Esophagus muscularis mucosa (tissue), 4 donors: ENCODE results near the gene BPIFB4.

Experiments used
- EP300 ChIP-seq: sonication (generic); formaldehyde crosslinking; IDR thresholded peaks from one replicate; pipeline ENCODE4 v1.6.1; 2017; ENCODE audit warnings: antibody characterized with exemption
- POLR2A ChIP-seq: fragments of 450-650 bp; IDR thresholded peaks from one replicate; pipeline ENCODE4 v1.6.1; 2017; ENCODE audit warnings: antibody characterized with exemption, moderate library complexity, mild to moderate bottlenecking, low read depth
- TF ChIP-seq, protein P1 (sequence below), 3 experiments: fragments of 200-600 bp in 2 of 3; fragments of 450-650 bp in 1 of 3; sonication (generic) in 2 of 3; IDR thresholded peaks; one replicate each; pipeline ENCODE4 v1.5.1; 2017 to 2019; ENCODE audit warnings: antibody characterized with exemption in 3 of 3, mild to moderate bottlenecking in 2 of 3, moderate library complexity in 1 of 3

DNA sequence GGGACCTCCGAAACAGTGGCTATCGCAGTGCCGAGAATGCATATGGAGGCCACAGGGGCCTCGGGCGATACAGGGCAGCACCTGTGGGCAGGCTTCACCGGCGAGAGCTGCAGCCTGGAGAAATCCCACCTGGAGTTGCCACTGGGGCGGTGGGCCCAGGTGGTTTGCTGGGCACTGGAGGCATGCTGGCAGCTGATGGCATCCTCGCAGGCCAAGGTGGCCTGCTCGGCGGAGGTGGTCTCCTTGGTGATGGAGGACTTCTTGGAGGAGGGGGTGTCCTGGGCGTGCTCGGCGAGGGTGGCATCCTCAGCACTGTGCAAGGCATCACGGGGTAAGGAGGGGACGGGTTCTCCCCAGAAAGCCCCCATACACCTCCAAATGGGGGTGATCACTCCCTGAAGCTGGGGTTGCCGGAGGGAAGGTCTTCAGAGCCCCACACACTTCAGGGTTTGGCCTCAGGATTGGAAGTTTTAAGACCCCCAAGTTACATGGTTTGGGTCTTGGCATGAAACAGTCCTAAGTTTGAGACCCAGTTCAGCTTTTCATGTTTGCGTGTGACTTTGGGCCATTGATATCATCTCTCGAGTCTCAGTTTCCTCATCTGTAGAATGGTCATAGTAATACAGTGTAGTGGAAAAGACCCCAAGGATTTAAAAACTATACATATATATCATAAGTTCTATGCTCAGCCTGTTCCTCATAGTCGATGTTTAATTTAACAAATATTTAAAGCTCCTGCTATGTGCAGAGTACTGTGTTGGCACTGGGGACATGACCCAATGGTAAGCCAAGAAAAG, 4.3 kb downstream of the BPIFB4 start:
- TF ChIP-seq, protein P1, sequence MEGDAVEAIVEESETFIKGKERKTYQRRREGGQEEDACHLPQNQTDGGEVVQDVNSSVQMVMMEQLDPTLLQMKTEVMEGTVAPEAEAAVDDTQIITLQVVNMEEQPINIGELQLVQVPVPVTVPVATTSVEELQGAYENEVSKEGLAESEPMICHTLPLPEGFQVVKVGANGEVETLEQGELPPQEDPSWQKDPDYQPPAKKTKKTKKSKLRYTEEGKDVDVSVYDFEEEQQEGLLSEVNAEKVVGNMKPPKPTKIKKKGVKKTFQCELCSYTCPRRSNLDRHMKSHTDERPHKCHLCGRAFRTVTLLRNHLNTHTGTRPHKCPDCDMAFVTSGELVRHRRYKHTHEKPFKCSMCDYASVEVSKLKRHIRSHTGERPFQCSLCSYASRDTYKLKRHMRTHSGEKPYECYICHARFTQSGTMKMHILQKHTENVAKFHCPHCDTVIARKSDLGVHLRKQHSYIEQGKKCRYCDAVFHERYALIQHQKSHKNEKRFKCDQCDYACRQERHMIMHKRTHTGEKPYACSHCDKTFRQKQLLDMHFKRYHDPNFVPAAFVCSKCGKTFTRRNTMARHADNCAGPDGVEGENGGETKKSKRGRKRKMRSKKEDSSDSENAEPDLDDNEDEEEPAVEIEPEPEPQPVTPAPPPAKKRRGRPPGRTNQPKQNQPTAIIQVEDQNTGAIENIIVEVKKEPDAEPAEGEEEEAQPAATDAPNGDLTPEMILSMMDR (IDR thresholded peaks at IDR 0.05), result no peak
- TF ChIP-seq POLR2A (no peak), EP300 (no peak)
